Activated B cell treated with CpG ODN at 0.5 μM for 24 hours (primary cell): Measurements from ENCODE around the gene ROBO2. TPM values are rescaled to one million over a fixed set of nuclear protein-coding genes. Genes with fewer than 3 reads are reported as not detected.

Source experiments
- ATAC-seq: fragments of 200-7000 bp; cut with Tn5 transposase; one replicate; pipeline ENCODE4 v1.10.0; 2021; ENCODE audit warnings: low read depth, mild to moderate bottlenecking, moderate library complexity
- CTCF ChIA-PET: fragments of 350-600 bp; sonication (Branson Sonifier 250); formaldehyde crosslinking; loops from one replicate; lab custom pipeline; 2021; ENCODE audit warnings: antibody characterized with exemption; lab: Charles Lee
- POLR2A ChIA-PET: fragments of 350-600 bp; sonication (Branson Sonifier 250); formaldehyde crosslinking; loops from one replicate; lab custom pipeline; 2021; ENCODE audit warnings: antibody characterized with exemption; lab: Charles Lee
- DNase-seq: peaks from one replicate; pipeline ENCODE4 v3.0.0; 2022
- H3K27ac Mint-ChIP-seq: one replicate; pipeline ENCODE4 v1.8.0; 2020; ENCODE audit warnings: mixed read lengths
- H3K27me3 Mint-ChIP-seq: one replicate; pipeline ENCODE4 v1.8.0; 2021; ENCODE audit warnings: mixed read lengths
- H3K36me3 Mint-ChIP-seq: one replicate; pipeline ENCODE4 v1.8.0; 2021; ENCODE audit warnings: low read depth, mixed read lengths
- H3K4me1 Mint-ChIP-seq: one replicate; pipeline ENCODE4 v1.8.0; 2021; ENCODE audit warnings: mixed read lengths
- H3K4me3 Mint-ChIP-seq: one replicate; pipeline ENCODE4 v1.8.0; 2020; ENCODE audit warnings: mild to moderate bottlenecking, mixed read lengths
- H3K9me3 Mint-ChIP-seq: one replicate; pipeline ENCODE4 v1.8.0; 2020; ENCODE audit warnings: mixed read lengths
- intact Hi-C: fragments of 100-400 bp; cut with micrococcal nuclease; formaldehyde crosslinking; loops from one replicate; pipeline ENCODE4 v1.15.1; 2024
- total RNA-seq: library from RNA; stranded (reverse); gene quantifications from 2 replicates; pipeline ENCODE4 v1.2.3, GENCODE V29; 2022
- TF ChIP-seq, protein P1 (sequence below): fragments of 200-600 bp; IDR thresholded peaks from one replicate; pipeline ENCODE4 v1.8.0; 2022; ENCODE audit warnings: antibody characterized with exemption, mild to moderate bottlenecking

The ROBO2 gene
- total RNA-seq, 1 donor from 2014 or later: not detected

DNA sequence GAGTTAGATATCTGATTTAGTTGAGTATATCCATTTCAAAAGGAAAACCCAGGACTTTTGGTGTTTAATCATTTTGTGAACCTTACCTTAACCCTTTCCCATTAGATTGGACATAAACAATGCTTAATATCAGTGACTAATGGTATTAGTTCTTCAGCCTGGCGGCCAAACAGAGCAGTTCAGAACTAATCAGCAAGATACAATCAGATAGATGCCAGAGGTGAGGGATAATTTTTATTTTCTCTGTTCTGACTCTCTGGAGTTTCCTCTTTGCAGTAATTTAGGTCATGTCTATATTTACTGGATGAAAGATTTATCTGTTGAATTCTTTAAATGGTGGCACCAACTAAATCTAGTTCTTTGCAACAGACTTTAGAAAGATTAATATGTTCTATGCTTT, 337.8 kb downstream of the ROBO2 start:
- CTCF ChIA-PET: no interaction called here
- H3K27me3 Mint-ChIP-seq: no peaks in the 10 kb centered on the region
- intact Hi-C loops: no loop called here
- TF ChIP-seq, protein P1, sequence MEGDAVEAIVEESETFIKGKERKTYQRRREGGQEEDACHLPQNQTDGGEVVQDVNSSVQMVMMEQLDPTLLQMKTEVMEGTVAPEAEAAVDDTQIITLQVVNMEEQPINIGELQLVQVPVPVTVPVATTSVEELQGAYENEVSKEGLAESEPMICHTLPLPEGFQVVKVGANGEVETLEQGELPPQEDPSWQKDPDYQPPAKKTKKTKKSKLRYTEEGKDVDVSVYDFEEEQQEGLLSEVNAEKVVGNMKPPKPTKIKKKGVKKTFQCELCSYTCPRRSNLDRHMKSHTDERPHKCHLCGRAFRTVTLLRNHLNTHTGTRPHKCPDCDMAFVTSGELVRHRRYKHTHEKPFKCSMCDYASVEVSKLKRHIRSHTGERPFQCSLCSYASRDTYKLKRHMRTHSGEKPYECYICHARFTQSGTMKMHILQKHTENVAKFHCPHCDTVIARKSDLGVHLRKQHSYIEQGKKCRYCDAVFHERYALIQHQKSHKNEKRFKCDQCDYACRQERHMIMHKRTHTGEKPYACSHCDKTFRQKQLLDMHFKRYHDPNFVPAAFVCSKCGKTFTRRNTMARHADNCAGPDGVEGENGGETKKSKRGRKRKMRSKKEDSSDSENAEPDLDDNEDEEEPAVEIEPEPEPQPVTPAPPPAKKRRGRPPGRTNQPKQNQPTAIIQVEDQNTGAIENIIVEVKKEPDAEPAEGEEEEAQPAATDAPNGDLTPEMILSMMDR: no peak
- DNase-seq (no peak), ATAC-seq (no peak)
- H3K27ac Mint-ChIP-seq: no peak overlapping the region
- peaks cover 9% of the 10 kb centered on the region for H3K9me3 Mint-ChIP-seq
- H3K4me3 Mint-ChIP-seq: no peak overlapping the region
- POLR2A ChIA-PET: no interaction called here
- H3K36me3 Mint-ChIP-seq: no peaks in the 10 kb centered on the region
- H3K4me1 Mint-ChIP-seq: no peaks in the 10 kb centered on the region

DNA sequence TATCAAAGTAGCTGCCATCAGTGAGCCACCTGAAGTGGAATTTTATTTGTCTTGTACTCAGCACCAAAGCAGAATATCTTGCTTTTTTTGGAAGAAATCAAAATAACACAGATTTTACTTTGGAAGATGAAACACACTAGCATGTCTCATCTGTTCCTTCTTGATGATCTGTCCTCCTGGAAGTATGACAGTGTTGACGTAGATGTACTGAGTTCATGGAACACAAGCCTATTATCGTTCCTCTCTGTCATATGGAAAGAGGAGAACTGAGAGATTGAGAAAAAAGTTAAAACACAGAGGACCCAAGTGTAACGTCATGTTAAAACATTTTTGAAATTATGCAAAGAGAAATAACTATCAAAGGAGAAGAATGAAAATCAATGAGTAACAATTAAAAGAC, 340.2 kb downstream of the ROBO2 start:
- Mint-ChIP-seq H3K4me1 (no peaks in the 10 kb centered on the region), H3K9me3 (peaks cover 8% of the 10 kb centered on the region), H3K27me3 (no peaks in the 10 kb centered on the region), H3K4me3 (no peak overlapping the region), H3K36me3 (no peaks in the 10 kb centered on the region), H3K27ac (no peak overlapping the region)
- ATAC-seq (no peak), DNase-seq (no peak)
- TF ChIP-seq, protein P1: no peak
- CTCF ChIA-PET: no interaction called here
- intact Hi-C loops: no loop called here
- POLR2A ChIA-PET: no interaction called here

DNA sequence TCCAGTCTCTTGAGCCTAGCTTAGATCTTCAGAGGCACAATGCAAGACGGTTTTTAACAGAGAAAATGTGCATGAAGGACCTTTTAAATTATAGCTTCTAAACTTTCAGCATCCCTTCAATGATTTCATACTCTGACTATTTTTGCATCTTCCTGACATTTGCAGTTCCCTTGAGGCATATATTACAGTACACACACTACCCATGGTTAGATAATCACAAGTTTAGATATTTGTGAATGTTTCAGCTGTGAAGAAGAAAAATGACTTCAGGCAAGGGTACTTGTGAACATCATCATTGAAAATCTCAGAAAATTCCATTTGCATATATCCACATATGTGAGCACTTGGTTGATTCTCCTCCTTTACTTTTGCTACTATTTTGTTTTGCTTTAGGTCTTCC, 341.5 kb downstream of the ROBO2 start:
- no peak overlapping the region for H3K27ac Mint-ChIP-seq
- intact Hi-C loops: no loop called here
- ATAC-seq (no peak), DNase-seq (no peak)
- TF ChIP-seq, protein P1: no peak
- H3K36me3 Mint-ChIP-seq: no peaks in the 10 kb centered on the region
- ChIA-PET CTCF (no interaction called here), POLR2A (no interaction called here)
- H3K4me1 Mint-ChIP-seq: no peaks in the 10 kb centered on the region
- peaks cover 8% of the 10 kb centered on the region for H3K9me3 Mint-ChIP-seq
- H3K4me3 Mint-ChIP-seq: no peak overlapping the region
- H3K27me3 Mint-ChIP-seq: no peaks in the 10 kb centered on the region

DNA sequence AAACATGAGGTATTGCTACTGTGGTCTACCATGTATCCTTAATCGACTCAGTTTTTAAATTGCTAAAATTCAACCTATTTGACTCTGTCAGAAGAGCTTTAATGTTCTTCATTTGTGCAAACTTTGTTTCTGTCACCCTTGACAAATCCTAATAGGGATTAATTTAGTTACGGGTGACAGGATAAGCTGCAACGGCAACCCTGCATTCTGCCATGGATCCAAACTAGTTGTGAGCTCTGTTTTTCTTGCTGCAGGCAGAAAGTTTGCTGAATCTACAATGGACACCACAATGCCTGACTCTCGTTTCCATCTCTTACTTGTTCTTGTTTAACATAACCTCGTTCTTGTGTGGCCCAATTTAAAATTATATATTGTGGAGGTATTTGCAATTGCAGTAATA, 352.3 kb downstream of the ROBO2 start:
- no peak overlapping the region for H3K4me3 Mint-ChIP-seq
- CTCF ChIA-PET: no interaction called here
- DNase-seq: no peak

DNA sequence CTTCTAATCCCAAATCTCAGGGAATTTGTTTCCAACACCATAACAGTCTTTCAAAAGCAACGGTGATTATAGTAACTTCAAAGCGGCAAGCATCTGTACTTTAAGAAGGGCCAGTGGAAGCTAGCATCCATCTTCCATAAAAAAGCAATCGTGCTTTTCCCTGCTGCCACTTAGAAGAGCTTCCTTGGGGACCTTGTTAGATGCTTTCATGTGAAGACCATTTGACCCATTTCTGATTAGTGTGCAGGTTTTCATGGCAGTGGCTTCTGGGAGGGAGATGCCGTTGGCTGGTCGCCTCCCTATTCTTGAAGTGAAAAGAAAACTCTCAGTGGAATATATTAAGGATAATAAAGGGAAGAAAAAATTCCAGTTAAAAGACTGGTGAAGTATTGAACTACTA, 354.1 kb downstream of the ROBO2 start:
- Mint-ChIP-seq H3K4me3 (no peak overlapping the region), H3K27me3 (no peaks in the 10 kb centered on the region), H3K36me3 (no peaks in the 10 kb centered on the region), H3K9me3 (no peaks in the 10 kb centered on the region), H3K27ac (no peak overlapping the region), H3K4me1 (no peaks in the 10 kb centered on the region)
- DNase-seq (no peak), ATAC-seq (no peak)
- POLR2A ChIA-PET: no interaction called here
- intact Hi-C loops: no loop called here
- CTCF ChIA-PET: no interaction called here
- TF ChIP-seq, protein P1: no peak

More for the DNA sequence above, 352.3 kb downstream of the ROBO2 start:
- ATAC-seq: no peak
- TF ChIP-seq, protein P1: no peak
- H3K9me3 Mint-ChIP-seq: no peaks in the 10 kb centered on the region
- intact Hi-C loops: no loop called here
- no peaks in the 10 kb centered on the region for H3K4me1 Mint-ChIP-seq
- no peaks in the 10 kb centered on the region for H3K27me3 Mint-ChIP-seq
- no peaks in the 10 kb centered on the region for H3K36me3 Mint-ChIP-seq
- POLR2A ChIA-PET: no interaction called here
- H3K27ac Mint-ChIP-seq: no peak overlapping the region
